ENCODE measurements around the gene RGS7.

The RGS7 gene

DNA sequence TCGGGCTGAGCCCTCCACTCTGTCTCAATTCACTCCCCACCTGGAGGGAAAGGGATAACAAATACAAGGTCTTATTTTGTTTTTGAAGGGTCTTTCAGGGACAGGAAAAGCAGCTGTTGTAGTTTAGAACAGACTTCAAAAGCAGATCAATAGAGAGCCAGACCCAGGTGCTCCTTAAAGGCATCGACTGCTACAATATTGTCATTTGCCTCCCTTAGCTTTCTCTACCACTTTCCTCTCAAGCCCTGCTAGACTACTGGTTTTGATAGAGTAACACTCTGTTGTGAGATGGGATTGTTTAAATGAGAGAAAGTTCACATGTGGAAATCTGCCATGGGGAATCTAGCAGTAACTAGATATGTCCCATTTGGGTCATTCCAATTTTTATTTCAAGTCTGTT, 24.0 kb downstream of the RGS7 start:
- no CpG with 5 or more reads among the region's 2 CpGs for WGBS, 2 donors (ENCODE audit: extremely low coverage in 2 of 2, insufficient read length in 2 of 2, insufficient replicate concordance in 1 of 2)
- Histone ChIP-seq H2AK5ac (ENCODE audit: low read depth, low read length) (no peak overlapping the region), H3K27me3 (ENCODE audit: control insufficient read depth in 3 of 3, insufficient read depth in 3 of 3, low read depth in 1 of 3, low read length in 3 of 3) (no peaks in the 10 kb centered on the region), H3K4me2 (ENCODE audit: insufficient read depth, low read length, poor library complexity, severe bottlenecking) (no peak overlapping the region), H3K14ac (ENCODE audit: low read length) (no peak overlapping the region), H2BK15ac (ENCODE audit: low read length) (no peak overlapping the region), H3K9me3 (replicated peaks in 1 of 2; ENCODE audit: control insufficient read depth in 2 of 2, insufficient read depth in 1 of 2, low read depth in 1 of 2, low read length in 2 of 2) (no peaks in the 10 kb centered on the region), H2BK5ac (ENCODE audit: low read length) (no peak overlapping the region), H3K9ac (ENCODE audit: low read depth, low read length, poor library complexity) (no peak overlapping the region), H2BK120ac (ENCODE audit: low read depth, low read length) (no peak overlapping the region), H3K36me3 (replicated peaks in 1 of 2; ENCODE audit: control insufficient read depth in 2 of 2, insufficient read depth in 2 of 2, low read length in 2 of 2) (no peaks in the 10 kb centered on the region), H3K4me1 (ENCODE audit: control insufficient read depth in 2 of 2, insufficient read depth in 1 of 2, low read depth in 1 of 2, low read length in 2 of 2) (no peaks in the 10 kb centered on the region), H3K27ac (replicated peaks; ENCODE audit: low read length) (no peak overlapping the region), H4K91ac (ENCODE audit: low read depth, low read length, poor library complexity) (no peak overlapping the region), H2BK12ac (ENCODE audit: low read length) (no peak overlapping the region), H4K8ac (ENCODE audit: low read depth, low read length) (no peak overlapping the region), H3K4me3 (ENCODE audit: low read length in 2 of 2) (no peak overlapping the region), H3K79me1 (ENCODE audit: low read depth, low read length) (no peaks in the 10 kb centered on the region), H3K23ac (ENCODE audit: low read depth, low read length, poor library complexity) (no peak overlapping the region), H3K4ac (ENCODE audit: low read length) (no peak overlapping the region), H2AFZ (ENCODE audit: low read length) (no peak overlapping the region), H3K18ac (ENCODE audit: low read length) (no peak overlapping the region)
- DNase-seq (ENCODE audit: low spot score): no peak

- no peak overlapping the region for H2BK5ac ChIP-seq (ENCODE audit: low read length)
- H3K27me3 ChIP-seq (ENCODE audit: control insufficient read depth in 3 of 3, insufficient read depth in 3 of 3, low read depth in 1 of 3, low read length in 3 of 3): no peaks in the 10 kb centered on the region
- no peak overlapping the region for H3K4ac ChIP-seq (ENCODE audit: low read length)
- no peak overlapping the region for H2BK15ac ChIP-seq (ENCODE audit: low read length)
- H3K18ac ChIP-seq (ENCODE audit: low read length): no peak overlapping the region
- no peak overlapping the region for H3K4me3 ChIP-seq (ENCODE audit: low read length in 2 of 2)
- no peak overlapping the region for H2AK5ac ChIP-seq (ENCODE audit: low read depth, low read length)
- no peaks in the 10 kb centered on the region for H3K4me1 ChIP-seq (ENCODE audit: control insufficient read depth in 2 of 2, insufficient read depth in 1 of 2, low read depth in 1 of 2, low read length in 2 of 2)
- no peaks in the 10 kb centered on the region for H3K79me1 ChIP-seq (ENCODE audit: low read depth, low read length)
- no peak overlapping the region for H4K8ac ChIP-seq (ENCODE audit: low read depth, low read length)
- no peaks in the 10 kb centered on the region for H3K36me3 ChIP-seq (replicated peaks in 1 of 2; ENCODE audit: control insufficient read depth in 2 of 2, insufficient read depth in 2 of 2, low read length in 2 of 2)
- no peak overlapping the region for H2BK120ac ChIP-seq (ENCODE audit: low read depth, low read length)
- H2AFZ ChIP-seq (ENCODE audit: low read length): no peak overlapping the region
- WGBS, 2 donors (ENCODE audit: extremely low coverage in 2 of 2, insufficient read length in 2 of 2, insufficient replicate concordance in 1 of 2): no CpG with 5 or more reads among the region's 4 CpGs
- DNase-seq (ENCODE audit: low spot score): no peak
- no peak overlapping the region for H3K23ac ChIP-seq (ENCODE audit: low read depth, low read length, poor library complexity)
- no peak overlapping the region for H3K4me2 ChIP-seq (ENCODE audit: insufficient read depth, low read length, poor library complexity, severe bottlenecking)
- no peaks in the 10 kb centered on the region for H3K9me3 ChIP-seq (replicated peaks in 1 of 2; ENCODE audit: control insufficient read depth in 2 of 2, insufficient read depth in 1 of 2, low read depth in 1 of 2, low read length in 2 of 2)
- H4K91ac ChIP-seq (ENCODE audit: low read depth, low read length, poor library complexity): no peak overlapping the region
- no peak overlapping the region for H3K27ac ChIP-seq (replicated peaks; ENCODE audit: low read length)
- no peak overlapping the region for H3K9ac ChIP-seq (ENCODE audit: low read depth, low read length, poor library complexity)
- H3K14ac ChIP-seq (ENCODE audit: low read length): no peak overlapping the region
- H2BK12ac ChIP-seq (ENCODE audit: low read length): no peak overlapping the region
Measured at GRCh38 chr1:241332037-241332409, 25.0 kb downstream of the RGS7 start.

DNA sequence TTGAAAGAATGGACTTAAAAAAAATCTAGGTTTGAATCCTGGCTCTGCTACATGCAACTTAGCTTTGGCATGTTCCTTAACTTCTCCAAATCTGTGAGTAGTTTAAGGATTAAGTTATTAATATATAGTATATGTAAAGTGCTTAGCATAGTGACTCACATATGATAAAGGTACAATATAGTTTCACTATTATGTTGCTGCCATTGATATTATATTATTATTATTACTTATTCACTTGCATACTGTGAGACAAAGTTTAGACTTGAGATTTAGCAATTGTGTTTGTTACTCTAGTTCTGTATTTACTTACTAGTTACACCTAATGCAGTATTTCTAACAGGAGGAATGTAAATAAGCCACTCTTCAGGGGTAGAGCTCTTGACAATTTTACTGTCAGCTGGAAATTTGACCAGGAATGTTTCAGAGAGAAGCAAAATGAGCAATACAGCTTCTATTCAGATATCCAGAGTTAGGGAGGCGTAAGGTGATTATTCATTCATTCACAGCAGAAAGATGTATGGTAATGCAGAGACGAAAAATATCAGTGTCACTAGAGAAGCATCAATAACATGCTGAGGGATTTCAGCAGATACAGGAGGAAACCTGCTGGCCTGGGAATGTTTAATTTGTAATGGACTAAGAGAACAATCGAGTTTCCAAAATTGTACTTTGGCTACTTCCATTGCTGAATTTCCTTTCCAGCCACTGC, 25.5 kb downstream of the RGS7 start:
- DNase-seq (ENCODE audit: low spot score): no peak
- Histone ChIP-seq H3K4me2 (ENCODE audit: insufficient read depth, low read length, poor library complexity, severe bottlenecking) (no peak overlapping the region), H3K27ac (replicated peaks; ENCODE audit: low read length) (no peak overlapping the region), H3K9me3 (replicated peaks in 1 of 2; ENCODE audit: control insufficient read depth in 2 of 2, insufficient read depth in 1 of 2, low read depth in 1 of 2, low read length in 2 of 2) (no peaks in the 10 kb centered on the region), H2AFZ (ENCODE audit: low read length) (no peak overlapping the region), H2BK15ac (ENCODE audit: low read length) (no peak overlapping the region), H4K8ac (ENCODE audit: low read depth, low read length) (no peak overlapping the region), H2AK5ac (ENCODE audit: low read depth, low read length) (no peak overlapping the region), H2BK12ac (ENCODE audit: low read length) (no peak overlapping the region), H4K91ac (ENCODE audit: low read depth, low read length, poor library complexity) (no peak overlapping the region), H3K9ac (ENCODE audit: low read depth, low read length, poor library complexity) (no peak overlapping the region), H3K4me3 (ENCODE audit: low read length in 2 of 2) (no peak overlapping the region), H3K27me3 (ENCODE audit: control insufficient read depth in 3 of 3, insufficient read depth in 3 of 3, low read depth in 1 of 3, low read length in 3 of 3) (no peaks in the 10 kb centered on the region), H3K18ac (ENCODE audit: low read length) (no peak overlapping the region), H3K79me1 (ENCODE audit: low read depth, low read length) (no peaks in the 10 kb centered on the region), H2BK5ac (ENCODE audit: low read length) (no peak overlapping the region), H3K36me3 (replicated peaks in 1 of 2; ENCODE audit: control insufficient read depth in 2 of 2, insufficient read depth in 2 of 2, low read length in 2 of 2) (no peaks in the 10 kb centered on the region), H3K14ac (ENCODE audit: low read length) (no peak overlapping the region), H3K4ac (ENCODE audit: low read length) (no peak overlapping the region), H2BK120ac (ENCODE audit: low read depth, low read length) (no peak overlapping the region), H3K4me1 (ENCODE audit: control insufficient read depth in 2 of 2, insufficient read depth in 1 of 2, low read depth in 1 of 2, low read length in 2 of 2) (no peaks in the 10 kb centered on the region), H3K23ac (ENCODE audit: low read depth, low read length, poor library complexity) (no peak overlapping the region)
- WGBS, 2 donors (ENCODE audit: extremely low coverage in 2 of 2, insufficient read length in 2 of 2, insufficient replicate concordance in 1 of 2): no CpG with 5 or more reads among the region's 3 CpGs

- H2AK5ac ChIP-seq (ENCODE audit: low read depth, low read length): no peak overlapping the region
- H2BK12ac ChIP-seq (ENCODE audit: low read length): no peak overlapping the region
- H3K14ac ChIP-seq (ENCODE audit: low read length): no peak overlapping the region
- no peak overlapping the region for H3K27ac ChIP-seq (replicated peaks; ENCODE audit: low read length)
- H3K79me1 ChIP-seq (ENCODE audit: low read depth, low read length): no peaks in the 10 kb centered on the region
- H3K9ac ChIP-seq (ENCODE audit: low read depth, low read length, poor library complexity): no peak overlapping the region
- H3K4me1 ChIP-seq (ENCODE audit: control insufficient read depth in 2 of 2, insufficient read depth in 1 of 2, low read depth in 1 of 2, low read length in 2 of 2): no peaks in the 10 kb centered on the region
- no peak overlapping the region for H2BK120ac ChIP-seq (ENCODE audit: low read depth, low read length)
- no peak overlapping the region for H2BK5ac ChIP-seq (ENCODE audit: low read length)
- H3K36me3 ChIP-seq (replicated peaks in 1 of 2; ENCODE audit: control insufficient read depth in 2 of 2, insufficient read depth in 2 of 2, low read length in 2 of 2): no peaks in the 10 kb centered on the region
- H3K4me2 ChIP-seq (ENCODE audit: insufficient read depth, low read length, poor library complexity, severe bottlenecking): no peak overlapping the region
- no peaks in the 10 kb centered on the region for H3K9me3 ChIP-seq (replicated peaks in 1 of 2; ENCODE audit: control insufficient read depth in 2 of 2, insufficient read depth in 1 of 2, low read depth in 1 of 2, low read length in 2 of 2)
- H2AFZ ChIP-seq (ENCODE audit: low read length): no peak overlapping the region
- no peak for DNase-seq (ENCODE audit: low spot score)
- WGBS, 2 donors (ENCODE audit: extremely low coverage in 2 of 2, insufficient read length in 2 of 2, insufficient replicate concordance in 1 of 2): no CpG with 5 or more reads among the region's 1 CpG
- no peaks in the 10 kb centered on the region for H3K27me3 ChIP-seq (ENCODE audit: control insufficient read depth in 3 of 3, insufficient read depth in 3 of 3, low read depth in 1 of 3, low read length in 3 of 3)
- H3K4ac ChIP-seq (ENCODE audit: low read length): no peak overlapping the region
- H3K18ac ChIP-seq (ENCODE audit: low read length): no peak overlapping the region
- no peak overlapping the region for H3K4me3 ChIP-seq (ENCODE audit: low read length in 2 of 2)
- no peak overlapping the region for H4K8ac ChIP-seq (ENCODE audit: low read depth, low read length)
- H3K23ac ChIP-seq (ENCODE audit: low read depth, low read length, poor library complexity): no peak overlapping the region
- no peak overlapping the region for H2BK15ac ChIP-seq (ENCODE audit: low read length)
- no peak overlapping the region for H4K91ac ChIP-seq (ENCODE audit: low read depth, low read length, poor library complexity)
Measured at GRCh38 chr1:241330619-241331327, 26.2 kb downstream of the RGS7 start.
